ENCODE results near the gene KCNMB2. TPM values are rescaled to one million over a fixed set of nuclear protein-coding genes. Genes with fewer than 3 reads are reported as not detected.

The KCNMB2 gene
- total RNA-seq, 1 experiment from 2014 or later = not detected

GRCh38 chr3:178496911-178497310, 39.3 kb upstream of the KCNMB2 start:
- Histone ChIP-seq H3K27me3 (replicated peaks; ENCODE audit: control insufficient read depth, insufficient read depth, low read length) (no peaks in the 10 kb centered on the region), H3K36me3 (ENCODE audit: control insufficient read depth, insufficient read depth, low read length) (no peaks in the 10 kb centered on the region), H3K4me3 (ENCODE audit: low read depth, low read length) (no peak overlapping the region), H3K9me3 (peaks cover 14% of the 10 kb centered on the region; the same call in 1 of the 2 replicates), H3K4me1 (no peaks in the 10 kb centered on the region)
- TF ChIP-seq, protein P1, sequence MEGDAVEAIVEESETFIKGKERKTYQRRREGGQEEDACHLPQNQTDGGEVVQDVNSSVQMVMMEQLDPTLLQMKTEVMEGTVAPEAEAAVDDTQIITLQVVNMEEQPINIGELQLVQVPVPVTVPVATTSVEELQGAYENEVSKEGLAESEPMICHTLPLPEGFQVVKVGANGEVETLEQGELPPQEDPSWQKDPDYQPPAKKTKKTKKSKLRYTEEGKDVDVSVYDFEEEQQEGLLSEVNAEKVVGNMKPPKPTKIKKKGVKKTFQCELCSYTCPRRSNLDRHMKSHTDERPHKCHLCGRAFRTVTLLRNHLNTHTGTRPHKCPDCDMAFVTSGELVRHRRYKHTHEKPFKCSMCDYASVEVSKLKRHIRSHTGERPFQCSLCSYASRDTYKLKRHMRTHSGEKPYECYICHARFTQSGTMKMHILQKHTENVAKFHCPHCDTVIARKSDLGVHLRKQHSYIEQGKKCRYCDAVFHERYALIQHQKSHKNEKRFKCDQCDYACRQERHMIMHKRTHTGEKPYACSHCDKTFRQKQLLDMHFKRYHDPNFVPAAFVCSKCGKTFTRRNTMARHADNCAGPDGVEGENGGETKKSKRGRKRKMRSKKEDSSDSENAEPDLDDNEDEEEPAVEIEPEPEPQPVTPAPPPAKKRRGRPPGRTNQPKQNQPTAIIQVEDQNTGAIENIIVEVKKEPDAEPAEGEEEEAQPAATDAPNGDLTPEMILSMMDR (IDR thresholded peaks at IDR 0.05; ENCODE audit: insufficient read depth in 1 of 2, low read depth in 1 of 2, low read length in 1 of 2, severe bottlenecking in 1 of 2, unreplicated experiment in 1 of 2) = no peak
- ChIA-PET POLR2A (no interaction called here), CTCF (no interaction called here)
- H3K27ac Mint-ChIP-seq (ENCODE audit: unreplicated experiment) = no peak overlapping the region
- intact Hi-C loops (cut with micrococcal nuclease; ENCODE audit: unreplicated experiment) = no loop called here
- BruUV-seq (replicated peaks) = no TSS peak
- no peak for DNase-seq
- H3K27me3 Mint-ChIP-seq (ENCODE audit: insufficient read depth, unreplicated experiment) = no peaks in the 10 kb centered on the region
- H3K4me3 Mint-ChIP-seq (ENCODE audit: unreplicated experiment) = no peak overlapping the region
- no peaks in the 10 kb centered on the region for H3K4me1 Mint-ChIP-seq (ENCODE audit: low read depth, unreplicated experiment)
- peaks cover 15% of the 10 kb centered on the region for H3K9me3 Mint-ChIP-seq (ENCODE audit: unreplicated experiment)
- no peaks in the 10 kb centered on the region for H3K36me3 Mint-ChIP-seq (ENCODE audit: insufficient read depth, unreplicated experiment)

GRCh38 chr3:178498871-178499270, 37.4 kb upstream of the KCNMB2 start:
- H3K4me1 Mint-ChIP-seq (ENCODE audit: low read depth, unreplicated experiment) = no peaks in the 10 kb centered on the region
- POLR2A ChIA-PET = no interaction called here
- H3K9me3 Mint-ChIP-seq (ENCODE audit: unreplicated experiment) = peaks cover 15% of the 10 kb centered on the region
- H3K4me3 Mint-ChIP-seq (ENCODE audit: unreplicated experiment) = no peak overlapping the region
- CTCF ChIA-PET = no interaction called here
- H3K27me3 Mint-ChIP-seq (ENCODE audit: insufficient read depth, unreplicated experiment) = no peaks in the 10 kb centered on the region
- Histone ChIP-seq H3K4me1 (peaks cover 1% of the 10 kb centered on the region; the same call in 1 of the 2 replicates), H3K9me3 (peaks cover 14% of the 10 kb centered on the region; the same call in 1 of the 2 replicates), H3K4me3 (ENCODE audit: low read depth, low read length) (no peak overlapping the region), H3K36me3 (ENCODE audit: control insufficient read depth, insufficient read depth, low read length) (no peaks in the 10 kb centered on the region), H3K27me3 (replicated peaks; ENCODE audit: control insufficient read depth, insufficient read depth, low read length) (no peaks in the 10 kb centered on the region)
- no peak overlapping the region for H3K27ac Mint-ChIP-seq (ENCODE audit: unreplicated experiment)
- DNase-seq = no peak
- H3K36me3 Mint-ChIP-seq (ENCODE audit: insufficient read depth, unreplicated experiment) = no peaks in the 10 kb centered on the region
- intact Hi-C loops (cut with micrococcal nuclease; ENCODE audit: unreplicated experiment) = no loop called here
- TF ChIP-seq, protein P1 (IDR thresholded peaks at IDR 0.05; ENCODE audit: insufficient read depth in 1 of 2, low read depth in 1 of 2, low read length in 1 of 2, severe bottlenecking in 1 of 2, unreplicated experiment in 1 of 2) = no peak
- no TSS peak for BruUV-seq (replicated peaks)

DNA sequence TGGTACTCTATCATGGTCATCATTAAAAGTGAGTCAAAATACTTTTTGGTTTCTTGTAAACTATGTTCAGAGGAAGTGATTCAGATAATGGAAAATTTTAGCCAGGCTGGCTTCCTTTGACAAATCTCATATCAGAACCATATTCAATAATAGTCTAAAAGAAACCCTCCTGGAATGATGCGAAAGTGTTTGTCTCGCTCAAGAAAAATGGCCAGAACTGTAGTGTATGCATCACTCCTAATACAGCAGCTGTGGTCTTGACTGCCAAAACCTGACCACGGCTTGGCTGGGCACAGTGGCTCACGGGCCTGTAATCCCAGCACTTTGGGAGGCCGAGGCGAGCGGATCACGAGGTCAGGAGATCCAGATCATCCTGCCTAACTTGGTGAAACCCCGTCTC, 35.6 kb upstream of the KCNMB2 start:
- Mint-ChIP-seq H3K27ac (ENCODE audit: unreplicated experiment) (no peak overlapping the region), H3K36me3 (ENCODE audit: insufficient read depth, unreplicated experiment) (no peaks in the 10 kb centered on the region), H3K4me1 (ENCODE audit: low read depth, unreplicated experiment) (no peaks in the 10 kb centered on the region), H3K27me3 (ENCODE audit: insufficient read depth, unreplicated experiment) (no peaks in the 10 kb centered on the region), H3K9me3 (ENCODE audit: unreplicated experiment) (peaks cover 10% of the 10 kb centered on the region), H3K4me3 (ENCODE audit: unreplicated experiment) (no peak overlapping the region)
- CTCF ChIA-PET = no interaction called here
- peaks cover 14% of the 10 kb centered on the region; the same call in 1 of the 2 replicates for H3K9me3 ChIP-seq
- BruUV-seq (replicated peaks) = no TSS peak
- peaks cover 4% of the 10 kb centered on the region for H3K4me1 ChIP-seq
- no peaks in the 10 kb centered on the region for H3K36me3 ChIP-seq (ENCODE audit: control insufficient read depth, insufficient read depth, low read length)
- no peaks in the 10 kb centered on the region for H3K27me3 ChIP-seq (replicated peaks; ENCODE audit: control insufficient read depth, insufficient read depth, low read length)
- POLR2A ChIA-PET = no interaction called here
- intact Hi-C loops (cut with micrococcal nuclease; ENCODE audit: unreplicated experiment) = no loop called here
- no peak overlapping the region for H3K4me3 ChIP-seq (ENCODE audit: low read depth, low read length)
- TF ChIP-seq, protein P1 (IDR thresholded peaks at IDR 0.05; ENCODE audit: insufficient read depth in 1 of 2, low read depth in 1 of 2, low read length in 1 of 2, severe bottlenecking in 1 of 2, unreplicated experiment in 1 of 2) = no peak
- DNase-seq = no peak

Measured in Caco-2 (cell line).